ENCODE data around the gene FZD4.

Gene FZD4

DNA sequence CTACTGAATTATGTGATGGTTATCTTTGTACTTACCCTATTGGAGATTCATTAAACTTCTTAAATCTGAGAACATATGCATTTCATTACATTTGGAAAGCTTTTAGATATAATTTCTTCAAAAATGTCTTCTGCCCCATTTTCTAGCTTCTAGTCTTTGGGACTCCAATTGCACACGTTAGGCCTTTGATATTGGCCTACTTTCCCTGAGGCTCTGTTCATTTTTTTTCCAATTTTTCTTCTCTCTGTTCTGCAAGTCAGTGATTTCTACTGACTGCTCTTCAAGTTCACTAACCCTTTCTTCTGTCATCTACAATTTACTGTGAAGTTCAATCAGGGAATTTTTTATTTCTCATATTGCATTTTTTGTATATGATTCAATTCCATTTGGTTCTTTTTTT, 43.0 kb downstream of the FZD4 start:
- TF ChIP-seq, protein P1, sequence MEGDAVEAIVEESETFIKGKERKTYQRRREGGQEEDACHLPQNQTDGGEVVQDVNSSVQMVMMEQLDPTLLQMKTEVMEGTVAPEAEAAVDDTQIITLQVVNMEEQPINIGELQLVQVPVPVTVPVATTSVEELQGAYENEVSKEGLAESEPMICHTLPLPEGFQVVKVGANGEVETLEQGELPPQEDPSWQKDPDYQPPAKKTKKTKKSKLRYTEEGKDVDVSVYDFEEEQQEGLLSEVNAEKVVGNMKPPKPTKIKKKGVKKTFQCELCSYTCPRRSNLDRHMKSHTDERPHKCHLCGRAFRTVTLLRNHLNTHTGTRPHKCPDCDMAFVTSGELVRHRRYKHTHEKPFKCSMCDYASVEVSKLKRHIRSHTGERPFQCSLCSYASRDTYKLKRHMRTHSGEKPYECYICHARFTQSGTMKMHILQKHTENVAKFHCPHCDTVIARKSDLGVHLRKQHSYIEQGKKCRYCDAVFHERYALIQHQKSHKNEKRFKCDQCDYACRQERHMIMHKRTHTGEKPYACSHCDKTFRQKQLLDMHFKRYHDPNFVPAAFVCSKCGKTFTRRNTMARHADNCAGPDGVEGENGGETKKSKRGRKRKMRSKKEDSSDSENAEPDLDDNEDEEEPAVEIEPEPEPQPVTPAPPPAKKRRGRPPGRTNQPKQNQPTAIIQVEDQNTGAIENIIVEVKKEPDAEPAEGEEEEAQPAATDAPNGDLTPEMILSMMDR (IDR thresholded peaks at IDR 0.05; ENCODE audit: borderline replicate concordance, control extremely low read depth, extremely low read depth, insufficient read depth, missing control alignments), result no peak
- in situ Hi-C loops (cut with MboI; ENCODE audit: low sequenced_read_pairs, unreplicated experiment), result no loop called here
- DNase-seq (ENCODE audit: low spot score), result no peak

DNA sequence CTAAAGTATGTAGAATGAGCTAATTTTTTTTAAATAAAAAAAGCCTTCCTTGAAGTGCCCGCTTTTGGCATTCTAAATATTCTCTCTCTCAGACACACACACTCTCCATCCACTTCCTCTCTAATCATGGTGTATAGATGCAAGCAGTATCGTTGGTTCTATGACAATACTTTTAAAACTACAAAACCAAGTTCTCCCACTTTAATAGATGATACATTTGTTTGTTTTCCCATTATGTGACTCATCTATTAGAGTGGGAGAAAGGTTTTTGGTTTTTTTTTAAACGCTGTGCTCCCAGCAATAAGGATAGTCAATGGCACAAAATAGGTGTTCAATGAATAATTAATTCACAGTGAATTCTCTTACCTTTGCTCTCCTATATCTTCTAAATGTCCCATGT, 44.6 kb downstream of the FZD4 start:
- no peak for DNase-seq (ENCODE audit: low spot score)
- TF ChIP-seq, protein P1 (IDR thresholded peaks at IDR 0.05; ENCODE audit: borderline replicate concordance, control extremely low read depth, extremely low read depth, insufficient read depth, missing control alignments), result no peak
- in situ Hi-C loops (cut with MboI; ENCODE audit: low sequenced_read_pairs, unreplicated experiment), result no loop called here

DNA sequence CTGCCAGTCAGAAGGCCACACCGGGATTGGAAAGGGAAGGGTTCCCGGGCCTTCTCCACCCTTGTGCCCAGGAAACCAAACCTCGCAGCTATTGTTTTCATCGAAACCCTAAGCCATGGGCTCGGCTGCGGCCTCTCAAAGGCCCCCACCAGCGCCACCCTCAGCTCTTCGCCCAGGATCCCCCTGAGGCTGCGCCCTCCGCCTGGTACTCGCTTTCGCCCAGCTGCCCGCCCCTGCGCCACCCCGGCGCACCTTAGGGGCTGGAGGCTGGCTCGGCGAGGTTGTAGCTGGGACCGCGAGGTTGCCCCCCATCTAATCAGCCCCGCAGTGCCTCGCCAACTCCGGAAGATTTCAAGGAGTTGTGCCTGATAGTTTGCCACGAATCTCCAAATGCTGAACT, 49.0 kb downstream of the FZD4 start:
- DNase-seq (ENCODE audit: low spot score), result no peak
- TF ChIP-seq, protein P1 (IDR thresholded peaks at IDR 0.05; ENCODE audit: borderline replicate concordance, control extremely low read depth, extremely low read depth, insufficient read depth, missing control alignments), result no peak
- in situ Hi-C loops (cut with MboI; ENCODE audit: low sequenced_read_pairs, unreplicated experiment), result no loop called here

DNA sequence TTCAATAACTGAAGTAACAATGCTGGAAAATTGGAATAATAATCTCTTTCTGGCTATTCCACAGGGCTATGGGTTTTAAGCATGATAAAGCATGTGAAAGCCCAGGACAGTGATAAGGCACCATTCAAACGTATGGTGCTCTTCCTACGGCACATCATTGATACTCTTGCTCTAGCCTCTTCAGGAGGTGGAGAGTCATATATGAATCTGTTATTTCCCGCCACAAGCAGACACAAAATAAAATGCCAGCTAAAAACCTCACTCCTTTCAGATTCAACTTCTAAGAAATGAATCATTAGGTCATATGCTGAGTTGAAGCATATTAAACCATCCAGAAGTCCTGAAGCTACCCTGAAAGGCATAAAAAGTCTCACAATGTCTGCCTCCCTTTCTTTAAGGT, 49.9 kb downstream of the FZD4 start:
- in situ Hi-C loops (cut with MboI; ENCODE audit: low sequenced_read_pairs, unreplicated experiment), result no loop called here
- TF ChIP-seq, protein P1 (IDR thresholded peaks at IDR 0.05; ENCODE audit: borderline replicate concordance, control extremely low read depth, extremely low read depth, insufficient read depth, missing control alignments), result no peak
- DNase-seq (ENCODE audit: low spot score), result no peak

DNA sequence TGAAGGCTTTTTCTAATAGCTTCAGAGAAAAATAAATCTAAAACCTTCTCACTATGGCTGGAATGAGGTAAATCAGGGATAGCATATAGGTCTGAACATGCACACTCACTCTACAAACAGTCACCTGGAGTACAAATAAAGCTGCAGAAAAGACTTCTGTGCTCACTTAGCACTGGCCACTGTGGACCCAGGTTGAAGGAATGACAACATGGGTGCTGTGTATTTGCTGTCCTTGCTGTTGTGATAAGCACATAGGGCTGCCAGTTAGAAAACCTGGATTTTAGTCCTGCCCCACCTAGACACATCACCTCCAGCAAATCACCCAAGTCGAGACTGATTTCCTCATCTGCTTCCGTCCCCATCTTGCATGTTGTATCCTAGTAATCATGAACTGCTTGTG, 51.2 kb downstream of the FZD4 start:
- in situ Hi-C loops (cut with MboI; ENCODE audit: low sequenced_read_pairs, unreplicated experiment), result no loop called here
- DNase-seq (ENCODE audit: low spot score), result no peak
- TF ChIP-seq, protein P1 (IDR thresholded peaks at IDR 0.05; ENCODE audit: borderline replicate concordance, control extremely low read depth, extremely low read depth, insufficient read depth, missing control alignments), result no peak

DNA sequence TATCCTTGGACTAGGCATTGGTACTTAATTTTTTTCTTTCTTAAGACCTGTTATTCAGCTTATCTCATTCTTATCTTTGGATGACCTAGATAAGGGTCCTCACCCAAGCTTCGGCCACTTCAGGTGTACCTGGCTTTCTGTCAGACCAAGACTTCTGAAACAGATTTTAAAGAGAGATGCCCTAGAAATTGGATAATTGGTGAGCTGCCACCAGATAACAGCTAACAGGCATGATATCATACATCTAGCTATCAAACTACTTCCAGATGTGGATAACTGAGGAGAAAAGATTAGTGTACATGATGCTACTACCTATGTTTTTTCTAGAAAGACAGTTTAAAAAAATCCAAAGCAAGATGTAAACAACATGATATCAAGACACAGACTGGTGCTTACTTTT, 52.9 kb downstream of the FZD4 start:
- no peak for DNase-seq (ENCODE audit: low spot score)
- in situ Hi-C loops (cut with MboI; ENCODE audit: low sequenced_read_pairs, unreplicated experiment), result no loop called here
- TF ChIP-seq, protein P1 (IDR thresholded peaks at IDR 0.05; ENCODE audit: borderline replicate concordance, control extremely low read depth, extremely low read depth, insufficient read depth, missing control alignments), result no peak

DNA sequence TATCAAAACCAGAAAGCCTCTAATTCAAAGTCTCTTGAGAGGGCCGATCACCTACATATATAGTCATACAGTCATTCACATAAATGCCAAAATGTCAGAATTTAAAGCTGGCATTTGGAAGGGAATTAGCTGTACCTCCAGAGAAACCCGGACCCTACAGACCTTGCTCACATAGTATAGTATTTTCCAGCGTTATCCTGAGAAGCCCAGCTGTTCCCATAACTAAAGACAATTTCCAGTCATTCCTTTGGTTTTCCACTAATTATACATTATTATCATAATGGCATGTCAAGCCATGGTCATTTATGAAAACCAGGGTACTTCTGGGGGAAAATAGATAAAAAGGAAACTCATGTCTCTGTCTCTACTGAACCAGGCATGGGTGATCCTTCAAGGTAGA, 53.6 kb downstream of the FZD4 start:
- no peak for DNase-seq (ENCODE audit: low spot score)
- TF ChIP-seq, protein P1 (IDR thresholded peaks at IDR 0.05; ENCODE audit: borderline replicate concordance, control extremely low read depth, extremely low read depth, insufficient read depth, missing control alignments), result no peak
- in situ Hi-C loops (cut with MboI; ENCODE audit: low sequenced_read_pairs, unreplicated experiment), result no loop called here
